Progenitor cell of endocrine pancreas (in vitro differentiated cells): Measurements from ENCODE around the gene FMO2. TPM values are rescaled to one million over a fixed set of nuclear protein-coding genes. Genes with fewer than 3 reads are reported as not detected.

Experiments used
- DNase-seq: peaks from one replicate; pipeline ENCODE4 v3.0.0; 2021; ENCODE audit warnings: low spot score; ENCODE audit not compliant: unreplicated experiment
- H3K27ac Mint-ChIP-seq: 2 replicates; pipeline ENCODE4 v1.8.0; 2021; ENCODE audit warnings: mild to moderate bottlenecking, moderate library complexity, mixed read lengths
- H3K27me3 Mint-ChIP-seq: 2 replicates; pipeline ENCODE4 v1.8.0; 2021; ENCODE audit warnings: mixed read lengths
- H3K36me3 Mint-ChIP-seq: 2 replicates; pipeline ENCODE4 v1.8.0; 2022; ENCODE audit warnings: mixed read lengths; ENCODE audit not compliant: insufficient read depth
- H3K4me1 Mint-ChIP-seq: 2 replicates; pipeline ENCODE4 v1.8.0; 2021; ENCODE audit warnings: low read depth, mixed read lengths
- H3K4me3 Mint-ChIP-seq: 2 replicates; pipeline ENCODE4 v1.8.0; 2021; ENCODE audit warnings: low read depth, mild to moderate bottlenecking, moderate library complexity, mixed read lengths
- H3K9me3 Mint-ChIP-seq: 2 replicates; pipeline ENCODE4 v1.8.0; 2021; ENCODE audit warnings: low read depth, mixed read lengths
- CTCF ChIP-seq: fragments of 200-600 bp; sonication (generic); IDR thresholded peaks from one replicate; pipeline ENCODE4 v1.5.0; 2021; ENCODE audit warnings: antibody characterized with exemption, mild to moderate bottlenecking; ENCODE audit not compliant: unreplicated experiment
- total RNA-seq: library from RNA; stranded (reverse); gene quantifications from 2 replicates; pipeline ENCODE4 v1.2.1, GENCODE V29; 2021

The FMO2 gene
- total RNA-seq, 1 donor from 2014 or later, result not detected

- peaks cover 12% of the 10 kb centered on the region for H3K4me1 Mint-ChIP-seq
- H3K9me3 Mint-ChIP-seq, result no peaks in the 10 kb centered on the region
- TF ChIP-seq CTCF, result no peak
- peaks cover 33% of the 10 kb centered on the region for H3K27me3 Mint-ChIP-seq
- DNase-seq, result no peak
- no peaks in the 10 kb centered on the region for H3K36me3 Mint-ChIP-seq
- H3K27ac Mint-ChIP-seq, result no peak overlapping the region
- H3K4me3 Mint-ChIP-seq, result no peak overlapping the region
These were observed 72.5 kb downstream of the FMO2 start for GRCh38 chr1:171257607-171258076.

GRCh38 chr1:171258429-171258828 is 73.3 kb downstream of the FMO2 start:
- no peaks in the 10 kb centered on the region for H3K36me3 Mint-ChIP-seq
- H3K9me3 Mint-ChIP-seq, result no peaks in the 10 kb centered on the region
- H3K27ac Mint-ChIP-seq, result no peak overlapping the region
- no peak for DNase-seq
- H3K4me3 Mint-ChIP-seq, result no peak overlapping the region
- peaks cover 27% of the 10 kb centered on the region for H3K27me3 Mint-ChIP-seq
- no peak for TF ChIP-seq CTCF
- peaks cover 10% of the 10 kb centered on the region for H3K4me1 Mint-ChIP-seq

DNA sequence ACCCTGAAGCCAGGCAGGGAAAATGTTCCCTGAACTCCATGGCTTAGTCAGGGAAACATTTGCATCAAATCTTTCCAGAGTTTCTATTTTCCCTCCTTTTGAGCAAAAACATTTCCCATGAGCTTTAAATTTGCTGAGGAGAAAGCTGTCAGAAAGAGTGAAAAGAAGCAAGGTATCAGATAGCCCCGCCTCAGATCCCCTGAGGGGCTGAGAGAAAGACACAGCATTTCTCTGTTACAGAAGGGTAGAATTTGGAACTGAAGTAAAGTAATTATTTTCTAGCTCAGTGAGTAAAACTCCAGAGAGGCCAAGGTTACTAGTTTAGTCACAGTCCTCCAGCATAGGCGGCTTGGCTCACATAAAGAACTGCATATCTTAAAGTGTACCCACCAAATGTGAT is 73.8 kb downstream of the FMO2 start:
- Mint-ChIP-seq H3K9me3 (no peaks in the 10 kb centered on the region), H3K4me3 (no peak overlapping the region), H3K27ac (no peak overlapping the region), H3K4me1 (peaks cover 10% of the 10 kb centered on the region), H3K36me3 (no peaks in the 10 kb centered on the region), H3K27me3 (peaks cover 27% of the 10 kb centered on the region)
- TF ChIP-seq CTCF, result no peak
- no peak for DNase-seq

Other genes starting within 250 kb of the FMO2 start
- not detected in 2 replicates for gene MROH9, start 249.8 kb upstream of the FMO2 start, total RNA-seq
- gene FMO3, start 94.4 kb upstream of the FMO2 start, total RNA-seq, result not detected in 2 replicates
- gene FMO1, start 63.2 kb downstream of the FMO2 start, total RNA-seq, result 0.67 TPM in 1 of 2 replicates, not detected in the other
- 3.7 and 4.5 TPM in 2 replicates for gene FMO4, start 128.9 kb downstream of the FMO2 start, total RNA-seq